Measurements from ENCODE around the gene DGCR6L.
"Not testable (repeated sequence)": the region's sequence is repeated elsewhere in the genome, so short reads cannot be mapped to it uniquely, and the experiment has no call there.

The DGCR6L gene

GRCh38 chr22:20319745-20320658 lies at the start of gene DGCR6L:
TSS of gene DGCR6L (minus strand) at chr22:20320060. CDS start at chr22:20319988, 72 bp downstream.
- Mint-ChIP-seq H3K27me3 (no peaks in the 10 kb centered on the region), H3K27ac (peak within 1 kb of the TSS; percentile 94 to 98), H3K4me1 (peaks cover 78% of the 10 kb centered on the region), H3K9me3 (no peaks in the 10 kb centered on the region), H3K4me3 (peak within 1 kb of the TSS; percentile 93 to 100)
- ATAC-seq (peak; percentile 81), DNase-seq (peak; percentile 97)

- not testable (repeated sequence) for H3K9me3 Mint-ChIP-seq, H3K4me1 Mint-ChIP-seq
Measured at GRCh38 chr22:20368875-20369274, 49.0 kb upstream of the DGCR6L start.

GRCh38 chr22:20366841-20367240 lies 47.0 kb upstream of the DGCR6L start:
- peaks cover 18% of the 10 kb centered on the region for H3K4me1 Mint-ChIP-seq
- not testable (repeated sequence) for H3K27me3 Mint-ChIP-seq, H3K27ac Mint-ChIP-seq, ATAC-seq, H3K9me3 Mint-ChIP-seq, H3K4me3 Mint-ChIP-seq, DNase-seq

More at GRCh38 chr22:20368875-20369274, 49.0 kb upstream of the DGCR6L start:
- not testable (repeated sequence) for H3K27ac Mint-ChIP-seq, ATAC-seq, H3K27me3 Mint-ChIP-seq, DNase-seq, H3K4me3 Mint-ChIP-seq

DNA sequence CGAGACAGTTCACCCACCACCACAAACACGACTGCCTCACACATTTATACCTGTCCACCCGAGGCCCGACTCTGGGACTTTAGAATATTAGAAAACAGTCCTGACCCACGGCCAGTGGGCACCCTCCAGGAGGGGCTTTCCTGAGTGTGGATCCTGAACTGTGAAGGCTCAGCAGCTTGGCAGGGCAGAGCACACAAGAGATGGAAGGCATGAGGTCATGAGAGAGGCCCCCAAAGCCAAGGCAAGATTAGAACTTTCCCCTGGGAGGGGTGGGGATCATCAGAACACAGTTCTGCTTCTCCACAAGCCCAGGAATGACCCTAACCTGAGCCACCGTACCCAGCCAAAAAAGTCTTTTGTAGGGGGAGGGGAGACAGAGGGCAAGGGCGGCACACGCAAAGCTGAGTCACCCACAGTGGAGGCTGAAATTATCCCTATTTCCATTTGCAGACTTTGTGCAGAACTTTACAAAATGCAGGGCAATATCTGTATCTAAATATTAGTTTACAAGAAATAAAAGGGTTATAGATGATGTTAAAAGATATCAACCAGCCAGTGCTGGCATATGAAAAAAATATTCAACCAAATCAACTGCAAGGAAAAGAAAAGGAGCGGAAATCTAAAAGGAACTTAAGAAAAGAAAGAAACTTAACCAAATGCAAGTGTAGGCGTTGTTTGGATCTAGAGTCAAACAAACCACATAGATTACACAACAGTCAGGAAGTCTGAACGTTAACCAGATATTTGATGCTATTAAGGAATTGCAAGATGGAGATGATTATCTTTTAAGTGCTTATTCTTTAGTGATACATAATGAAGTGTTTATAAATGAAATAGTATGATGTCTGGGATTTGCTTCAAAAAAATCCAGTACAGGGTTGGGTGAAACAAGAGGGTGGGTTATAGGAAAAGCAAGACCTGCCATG lies 44.7 kb upstream of the DGCR6L start:
- not testable (repeated sequence) for DNase-seq, H3K27ac Mint-ChIP-seq, H3K27me3 Mint-ChIP-seq, ATAC-seq, H3K9me3 Mint-ChIP-seq
- peak overlapping the region in 1 of 2 donors; percentile 19 for H3K4me3 Mint-ChIP-seq
- H3K4me1 Mint-ChIP-seq, result peaks cover 18% of the 10 kb centered on the region

DNA sequence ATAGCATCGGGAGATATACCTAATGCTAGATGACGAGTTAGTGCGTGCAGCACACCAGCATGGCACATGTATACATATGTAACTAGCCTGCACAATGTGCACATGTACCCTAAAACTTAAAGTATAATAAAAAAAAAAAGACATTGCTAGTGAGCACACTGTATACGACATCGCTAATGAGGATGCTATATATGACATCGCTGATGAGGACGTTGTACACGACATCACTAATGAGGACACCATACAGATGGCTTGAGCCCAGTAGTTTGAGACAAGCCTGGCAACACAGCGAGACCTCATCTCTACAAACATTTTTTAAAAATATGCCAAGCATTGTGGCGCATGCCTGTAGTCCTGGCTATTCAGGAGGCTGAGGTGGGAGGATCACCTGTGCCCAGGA lies 42.5 kb upstream of the DGCR6L start:
- Mint-ChIP-seq H3K4me1 (peaks cover 18% of the 10 kb centered on the region), H3K27ac (peak overlapping the region; percentile 46 to 59)
- not testable (repeated sequence) for H3K4me3 Mint-ChIP-seq, ATAC-seq, H3K9me3 Mint-ChIP-seq, DNase-seq, H3K27me3 Mint-ChIP-seq

- not testable (repeated sequence) for H3K9me3 Mint-ChIP-seq, ATAC-seq, DNase-seq, H3K4me3 Mint-ChIP-seq, H3K27me3 Mint-ChIP-seq, H3K27ac Mint-ChIP-seq
- H3K4me1 Mint-ChIP-seq, result peaks cover 18% of the 10 kb centered on the region
Measured at GRCh38 chr22:20361752-20362229, 41.9 kb upstream of the DGCR6L start.

GRCh38 chr22:20360866-20361751 lies 41.2 kb upstream of the DGCR6L start:
- H3K4me1 Mint-ChIP-seq, result peaks cover 18% of the 10 kb centered on the region
- H3K27ac Mint-ChIP-seq, H3K9me3 Mint-ChIP-seq, H3K27me3 Mint-ChIP-seq, ATAC-seq, H3K4me3 Mint-ChIP-seq, DNase-seq: not testable (repeated sequence)

GRCh38 chr22:20360261-20360660 lies 40.4 kb upstream of the DGCR6L start:
- ATAC-seq, result not testable (repeated sequence)

DNA sequence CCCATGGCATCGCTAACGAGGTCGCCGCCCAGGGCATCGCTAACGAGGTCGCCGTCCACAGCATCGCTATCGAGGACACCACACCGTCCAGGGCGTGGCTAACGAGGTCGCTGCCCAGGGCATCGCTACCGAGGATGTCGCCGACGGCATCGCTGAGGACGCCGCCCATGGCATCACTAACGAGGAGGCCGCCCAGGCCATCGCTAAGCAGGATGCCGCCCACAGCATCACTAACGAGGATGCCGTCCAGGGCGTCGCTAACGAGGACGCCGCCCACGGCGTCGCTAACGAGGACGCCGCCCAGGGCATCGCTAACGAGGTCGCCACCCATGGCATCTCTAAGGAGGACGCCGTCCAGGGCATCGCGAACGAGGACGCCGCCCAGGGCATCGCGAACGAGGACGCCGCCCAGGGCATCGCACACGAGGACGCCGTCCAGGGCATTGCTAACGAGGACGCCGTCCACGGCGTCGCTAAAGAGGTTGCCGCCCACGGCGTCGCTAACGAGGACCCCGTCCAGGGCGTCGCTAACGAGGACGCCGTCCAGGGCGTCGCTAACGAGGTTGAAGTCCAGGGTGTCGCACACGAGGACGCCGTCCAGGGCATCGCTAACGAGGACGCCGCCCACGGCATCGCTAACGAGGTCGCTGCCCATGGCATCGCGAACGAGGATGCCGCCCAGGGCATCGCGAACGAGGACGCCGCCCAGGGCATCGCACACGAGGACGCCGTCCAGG lies 38.8 kb upstream of the DGCR6L start:
- not testable (repeated sequence) for DNase-seq, H3K4me1 Mint-ChIP-seq, ATAC-seq, H3K4me3 Mint-ChIP-seq, H3K27ac Mint-ChIP-seq, H3K9me3 Mint-ChIP-seq, H3K27me3 Mint-ChIP-seq

More at GRCh38 chr22:20360261-20360660, 40.4 kb upstream of the DGCR6L start:
- H3K4me3 Mint-ChIP-seq, H3K9me3 Mint-ChIP-seq, DNase-seq, H3K27me3 Mint-ChIP-seq, H3K27ac Mint-ChIP-seq: not testable (repeated sequence)
- peaks cover 18% of the 10 kb centered on the region for H3K4me1 Mint-ChIP-seq

DNA sequence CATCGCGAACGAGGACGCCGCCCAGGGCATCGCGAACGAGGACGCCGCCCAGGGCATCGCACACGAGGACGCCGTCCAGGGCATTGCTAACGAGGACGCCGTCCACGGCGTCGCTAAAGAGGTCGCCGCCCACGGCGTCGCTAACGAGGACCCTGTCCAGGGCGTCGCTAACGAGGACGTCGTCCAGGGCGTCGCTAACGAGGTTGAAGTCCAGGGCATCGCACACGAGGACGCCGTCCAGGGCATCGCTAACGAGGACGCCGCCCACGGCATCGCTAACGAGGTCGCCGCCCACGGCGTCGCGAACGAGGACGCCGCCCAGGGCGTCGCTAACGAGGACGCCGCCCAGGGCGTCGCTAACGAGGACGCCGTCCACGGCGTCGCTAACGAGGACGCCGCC lies 38.1 kb upstream of the DGCR6L start:
- H3K4me3 Mint-ChIP-seq, H3K27ac Mint-ChIP-seq, H3K4me1 Mint-ChIP-seq, ATAC-seq, H3K9me3 Mint-ChIP-seq, H3K27me3 Mint-ChIP-seq, DNase-seq: not testable (repeated sequence)

DNA sequence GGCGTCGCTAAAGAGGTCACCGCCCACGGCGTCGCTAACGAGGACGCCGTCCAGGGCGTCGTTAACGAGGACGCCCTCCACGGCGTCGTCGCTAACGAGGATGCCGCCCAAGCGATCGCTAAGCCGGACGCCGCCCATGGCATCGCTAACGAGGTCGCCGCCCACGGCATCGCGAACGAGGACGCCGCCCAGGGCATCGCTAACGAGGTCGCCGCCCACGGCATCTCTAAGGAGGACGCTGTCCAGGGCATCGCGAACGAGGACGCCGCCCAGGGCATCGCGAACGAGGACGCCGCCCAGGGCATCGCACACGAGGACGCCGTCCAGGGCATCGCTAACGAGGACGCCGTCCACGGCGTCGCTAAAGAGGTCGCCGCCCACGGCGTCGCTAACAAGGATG lies 37.0 kb upstream of the DGCR6L start:
- H3K4me3 Mint-ChIP-seq, DNase-seq, H3K27me3 Mint-ChIP-seq, H3K27ac Mint-ChIP-seq, H3K4me1 Mint-ChIP-seq, ATAC-seq, H3K9me3 Mint-ChIP-seq: not testable (repeated sequence)

GRCh38 chr22:20355939-20356636 lies 36.2 kb upstream of the DGCR6L start:
- not testable (repeated sequence) for H3K27me3 Mint-ChIP-seq, H3K4me1 Mint-ChIP-seq, DNase-seq, H3K4me3 Mint-ChIP-seq, ATAC-seq, H3K9me3 Mint-ChIP-seq
- peak overlapping the region in 1 of 2 donors; percentile 76 for H3K27ac Mint-ChIP-seq

DNA sequence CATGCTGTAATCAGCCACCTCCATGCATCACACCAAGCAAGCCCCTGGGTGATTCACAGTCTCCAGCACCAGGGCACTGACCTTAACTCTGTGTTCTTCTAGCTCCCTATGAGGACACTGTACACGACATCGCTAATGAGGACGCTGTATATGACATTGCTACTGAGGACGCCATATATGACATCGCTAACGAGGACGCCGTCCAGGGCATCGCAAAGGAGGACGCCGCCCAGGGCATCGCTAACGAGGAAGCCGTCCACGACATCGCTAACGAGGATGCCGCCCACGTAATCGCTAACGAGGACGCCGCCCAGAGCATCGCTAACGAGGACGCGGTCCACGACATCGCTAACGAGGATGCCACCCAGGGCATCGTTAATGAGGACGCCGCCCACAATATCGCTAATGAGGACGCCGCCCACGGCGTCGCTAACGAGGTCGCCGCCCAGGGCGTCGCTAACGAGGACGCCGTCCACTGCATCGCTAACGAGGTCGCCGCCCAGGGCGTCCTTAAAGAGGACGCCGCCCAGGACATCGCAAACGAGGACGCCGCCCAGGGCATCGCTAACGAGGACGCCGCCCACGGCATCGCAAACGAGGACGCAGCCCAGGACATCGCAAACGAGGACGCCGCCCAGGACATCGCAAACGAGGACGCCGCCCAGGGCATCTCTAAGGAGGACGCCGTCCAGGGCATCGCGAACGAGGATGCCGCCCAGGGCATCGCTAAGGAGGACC lies 34.5 kb upstream of the DGCR6L start:
- ATAC-seq (no peak), DNase-seq (no peak)
- no peaks in the 10 kb centered on the region for H3K27me3 Mint-ChIP-seq
- no peak overlapping the region for H3K4me3 Mint-ChIP-seq
- H3K27ac Mint-ChIP-seq, result peak overlapping the region in 1 of 2 donors; percentile 27
- no peaks in the 10 kb centered on the region for H3K9me3 Mint-ChIP-seq
- no peaks in the 10 kb centered on the region for H3K4me1 Mint-ChIP-seq
